Measurements from ENCODE around the gene SHROOM3. TPM values are rescaled to one million over a fixed set of nuclear protein-coding genes. Genes with fewer than 3 reads are reported as not detected.

The SHROOM3 gene
- total RNA-seq, 1 experiment from 2014 or later = 27.6 TPM

- H3K4me1 Mint-ChIP-seq = peaks cover 48 to 52% of the 10 kb centered on the region in 2 experiments
- Histone ChIP-seq H3K4ac (ENCODE audit: low read depth, low read length) (no peak overlapping the region), H3K4me1 (ENCODE audit: insufficient read depth, low read length) (peaks cover 6% of the 10 kb centered on the region; the same call in 1 of the 2 replicates), H4K5ac (ENCODE audit: insufficient read length, low read depth, low read length) (no peak overlapping the region), H3K56ac (ENCODE audit: insufficient read length, low read depth, low read length) (no peak overlapping the region), H3K23me2 (ENCODE audit: insufficient read length, low read depth, low read length, poor library complexity, severe bottlenecking) (no peaks in the 10 kb centered on the region), H3K9me3 (ENCODE audit: control insufficient read depth, low read depth, low read length) (no peaks in the 10 kb centered on the region), H3K27ac (ENCODE audit: insufficient read length, low read depth, low read length) (no peak overlapping the region), H3K4me2 (ENCODE audit: insufficient read depth, insufficient read length, low read length) (no peak overlapping the region), H3K9ac (ENCODE audit: extremely low read depth, insufficient read length, low read length) (no peak overlapping the region), H2BK20ac (ENCODE audit: low read depth, low read length, poor library complexity, severe bottlenecking) (no peak overlapping the region), H2AK5ac (ENCODE audit: insufficient read length, low read length) (no peak overlapping the region), H4K8ac (replicated peaks; ENCODE audit: insufficient read length, low read depth, low read length) (no peak overlapping the region), H2BK12ac (ENCODE audit: insufficient read length, low read depth, low read length) (no peak overlapping the region), H3K27me3 (ENCODE audit: insufficient read depth, low read length) (no peaks in the 10 kb centered on the region), H2BK120ac (ENCODE audit: low read depth, low read length, poor library complexity, severe bottlenecking) (no peak overlapping the region), H3K23ac (ENCODE audit: insufficient read length, low read depth, low read length) (no peak overlapping the region), H3K18ac (ENCODE audit: insufficient read length, low read depth, low read length) (no peak overlapping the region), H3K14ac (ENCODE audit: insufficient read depth, low read length) (no peak overlapping the region), H2BK15ac (ENCODE audit: low read depth, low read length) (no peak overlapping the region), H3T11ph (ENCODE audit: low read length) (no peak overlapping the region), H2BK5ac (ENCODE audit: insufficient read length, low read length) (no peak overlapping the region), H2AFZ (ENCODE audit: low read length) (no peak overlapping the region), H4K20me1 (ENCODE audit: control insufficient read depth, insufficient read depth, insufficient read length) (peaks cover 2% of the 10 kb centered on the region), H3K79me2 (ENCODE audit: insufficient read depth, low read length) (peaks cover 2% of the 10 kb centered on the region; the same call in 1 of the 2 replicates), H4K91ac (ENCODE audit: insufficient read length, low read depth, low read length) (no peak overlapping the region), H3K79me1 (ENCODE audit: insufficient read depth, low read depth, low read length, poor library complexity, severe bottlenecking) (peaks cover 2% of the 10 kb centered on the region)
- no peaks in the 10 kb centered on the region for H3K9me3 Mint-ChIP-seq
- peak; percentile 55 for DNase-seq
- TF ChIP-seq CTCF (conservative IDR thresholded peaks at IDR 0.05) = peak; percentile 63
- no peak overlapping the region; a peak in 1 of 5 replicates for H3K4me3 Mint-ChIP-seq
- peaks cover 16 to 42% (median 30%) of the 10 kb centered on the region in 3 experiments; a peak in 6 of 7 replicates for H3K36me3 Mint-ChIP-seq (ENCODE audit: insufficient read depth in 1 of 3, low read depth in 3 of 3)
- H3K27me3 Mint-ChIP-seq (ENCODE audit: low read depth) = no peaks in the 10 kb centered on the region
- peak overlapping the region; percentile 81 to 94 (median 81); a peak in 6 of 7 replicates for H3K27ac Mint-ChIP-seq
- no CpG with 5 or more reads among the region's 3 CpGs for WGBS (ENCODE audit: extremely low coverage, insufficient read length, low lambda C conversion rate)
Measured at GRCh38 chr4:76733068-76733771, 298.2 kb downstream of the SHROOM3 start.
